ENCODE results near the gene PRKCI.
"Not testable (repeated sequence)": the region's sequence is repeated elsewhere in the genome, so short reads cannot be mapped to it uniquely, and the experiment has no call there.

The PRKCI gene

DNA sequence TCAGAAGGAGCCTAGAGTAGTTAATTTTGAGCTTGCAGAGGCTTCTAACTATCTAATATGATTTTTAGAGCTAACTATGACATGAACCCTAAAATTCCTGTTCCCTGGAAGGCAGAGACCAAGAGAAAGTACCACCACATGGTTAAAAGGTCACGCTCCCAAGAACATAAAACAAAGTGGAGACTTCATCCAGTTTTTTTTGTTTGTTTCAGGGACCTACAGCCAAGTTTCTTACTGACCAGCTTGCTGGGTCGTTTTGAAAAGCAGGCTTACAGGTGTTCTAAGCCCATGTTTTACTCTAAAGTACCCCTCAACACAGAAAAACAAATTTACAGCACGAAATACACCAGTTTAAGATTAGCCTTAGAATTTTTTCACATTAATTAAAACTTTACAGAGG is 95.7 kb downstream of the PRKCI start:
- Histone ChIP-seq H3K4me1 (ENCODE audit: control insufficient read depth, insufficient read depth, low read length) (no peaks in the 10 kb centered on the region), H3K27me3 (ENCODE audit: control insufficient read depth, insufficient read depth, low read length, poor library complexity, severe bottlenecking) (no peaks in the 10 kb centered on the region), H3K9me3 (ENCODE audit: control insufficient read depth, low read length) (no peaks in the 10 kb centered on the region), H3K27ac (ENCODE audit: insufficient read depth, low read depth, low read length, poor library complexity, severe bottlenecking) (no peak overlapping the region), H3K4me3 (ENCODE audit: insufficient read depth, low read depth, low read length) (no peak overlapping the region), H3K36me3 (ENCODE audit: control insufficient read depth, insufficient read depth, low read length) (no peaks in the 10 kb centered on the region)
- 81 to 86% methylated on average over 3 of the region's 3 CpGs for WGBS, 2 experiments

DNA sequence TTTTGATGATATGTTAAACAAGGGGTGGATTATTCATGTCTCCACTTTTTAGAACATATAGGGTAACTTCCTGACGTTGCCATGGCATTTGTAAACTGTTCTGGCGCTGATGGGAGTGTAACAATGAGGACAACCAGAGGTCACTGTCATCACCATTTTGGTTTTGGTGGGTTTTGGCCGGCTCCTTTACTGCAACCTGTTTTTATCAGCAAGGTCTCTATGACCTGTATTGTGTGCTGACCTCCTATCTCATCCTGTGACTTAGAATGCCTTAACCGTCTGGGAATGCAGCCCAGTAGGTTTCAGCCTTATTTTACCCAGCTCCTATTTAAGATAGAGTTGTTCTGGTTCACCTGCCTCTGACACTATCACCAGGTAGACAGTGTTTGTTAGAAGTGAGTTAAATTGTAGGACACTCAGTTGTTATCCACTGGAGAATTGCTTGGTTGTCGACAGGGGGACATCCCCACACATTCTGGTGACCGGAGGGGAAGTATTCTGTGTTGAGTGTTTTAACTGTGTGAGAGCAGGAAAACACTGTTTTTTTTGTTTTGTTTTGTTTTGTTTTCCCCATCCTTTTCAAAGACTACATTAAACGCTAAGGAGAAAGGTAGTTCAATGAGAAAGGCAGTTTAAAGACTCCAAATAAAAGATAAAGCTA is 98.4 kb downstream of the PRKCI start:
- WGBS, 2 experiments = 88 to 90% methylated on average over 6 of the region's 7 CpGs
- Histone ChIP-seq H3K4me1 (ENCODE audit: control insufficient read depth, insufficient read depth, low read length) (no peaks in the 10 kb centered on the region), H3K36me3 (ENCODE audit: control insufficient read depth, insufficient read depth, low read length) (no peaks in the 10 kb centered on the region), H3K4me3 (ENCODE audit: insufficient read depth, low read depth, low read length) (no peak overlapping the region), H3K27ac (ENCODE audit: insufficient read depth, low read depth, low read length, poor library complexity, severe bottlenecking) (no peak overlapping the region), H3K9me3 (ENCODE audit: control insufficient read depth, low read length) (no peaks in the 10 kb centered on the region), H3K27me3 (ENCODE audit: control insufficient read depth, insufficient read depth, low read length, poor library complexity, severe bottlenecking) (no peaks in the 10 kb centered on the region)

DNA sequence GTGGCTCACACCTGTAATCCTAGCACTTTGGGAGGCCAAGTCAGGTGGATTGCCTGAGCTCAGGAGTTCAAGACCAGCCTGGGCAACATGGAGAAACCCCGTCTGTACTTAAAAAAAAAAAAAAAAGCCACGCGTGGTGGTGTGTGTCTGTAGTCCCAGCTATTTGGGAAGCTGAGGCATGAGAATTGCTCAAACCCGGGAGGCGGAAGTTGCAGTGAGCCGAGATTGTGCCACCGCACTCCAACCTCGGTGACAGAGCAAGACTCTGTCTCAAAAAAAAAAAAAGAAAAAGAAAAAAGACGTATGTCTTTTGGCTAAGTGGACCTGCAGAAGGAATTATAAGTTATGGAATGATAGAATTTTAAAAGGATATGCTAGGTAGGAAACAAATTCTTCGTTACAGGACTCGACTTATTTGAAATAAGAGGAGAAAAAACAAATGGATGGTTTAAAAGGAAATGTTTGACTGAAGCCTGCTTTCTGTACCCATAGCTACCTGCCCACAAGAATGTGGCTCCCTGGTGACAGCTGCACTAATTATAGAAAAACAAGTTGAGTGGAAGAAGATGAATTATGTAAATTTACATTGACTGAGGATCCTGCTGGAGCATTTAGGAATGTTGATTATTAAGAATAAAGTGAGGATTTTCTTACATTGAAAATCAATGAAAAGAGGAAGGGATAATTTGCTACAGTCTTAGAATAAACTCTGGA is 99.3 kb downstream of the PRKCI start:
- H3K4me3 ChIP-seq (ENCODE audit: insufficient read depth, low read depth, low read length) = no peak overlapping the region
- WGBS, 2 experiments = 90 to 92% methylated on average over 11 of the region's 11 CpGs
- no peaks in the 10 kb centered on the region for H3K4me1 ChIP-seq (ENCODE audit: control insufficient read depth, insufficient read depth, low read length)
- H3K27ac ChIP-seq (ENCODE audit: insufficient read depth, low read depth, low read length, poor library complexity, severe bottlenecking) = no peak overlapping the region
- no peaks in the 10 kb centered on the region for H3K9me3 ChIP-seq (ENCODE audit: control insufficient read depth, low read length)
- H3K27me3 ChIP-seq (ENCODE audit: control insufficient read depth, insufficient read depth, low read length, poor library complexity, severe bottlenecking) = no peaks in the 10 kb centered on the region
- H3K36me3 ChIP-seq (ENCODE audit: control insufficient read depth, insufficient read depth, low read length) = no peaks in the 10 kb centered on the region

DNA sequence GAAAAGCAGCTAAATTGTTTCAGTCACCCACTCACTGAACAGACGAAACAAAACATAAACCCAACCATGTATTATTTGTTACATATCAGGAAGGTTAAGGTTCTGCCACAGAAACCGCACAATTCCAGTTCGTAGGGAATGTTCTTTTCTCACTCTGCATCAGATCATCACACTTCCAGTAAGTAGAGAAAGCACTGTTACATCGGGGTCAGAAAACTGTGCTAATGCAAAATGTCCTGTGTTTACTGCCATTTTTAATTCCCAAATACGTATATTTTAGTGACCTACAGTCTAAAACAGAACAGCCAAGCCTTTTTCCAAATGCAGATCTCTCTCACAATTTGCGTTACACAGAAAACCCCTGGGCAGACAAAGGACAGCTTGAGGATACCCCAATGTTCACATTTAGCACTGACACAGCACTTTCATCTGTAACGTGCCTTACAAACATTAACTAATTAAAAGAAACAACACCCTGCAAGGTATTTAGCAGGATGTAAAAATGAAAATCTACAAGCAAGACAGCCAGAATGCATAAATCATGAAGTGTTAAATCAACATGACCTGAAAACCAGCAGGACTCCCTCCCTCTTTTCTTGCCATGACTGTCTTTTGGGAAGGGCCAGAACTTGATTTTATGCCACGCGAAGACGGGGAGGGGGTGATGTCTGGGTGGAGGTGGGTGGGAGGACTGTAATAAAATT is 100.5 kb downstream of the PRKCI start:
- H3K27me3 ChIP-seq (ENCODE audit: control insufficient read depth, insufficient read depth, low read length, poor library complexity, severe bottlenecking) = no peaks in the 10 kb centered on the region
- no peak overlapping the region for H3K4me3 ChIP-seq (ENCODE audit: insufficient read depth, low read depth, low read length)
- no peaks in the 10 kb centered on the region for H3K36me3 ChIP-seq (ENCODE audit: control insufficient read depth, insufficient read depth, low read length)
- no peaks in the 10 kb centered on the region for H3K4me1 ChIP-seq (ENCODE audit: control insufficient read depth, insufficient read depth, low read length)
- no peak overlapping the region for H3K27ac ChIP-seq (ENCODE audit: insufficient read depth, low read depth, low read length, poor library complexity, severe bottlenecking)
- H3K9me3 ChIP-seq (ENCODE audit: control insufficient read depth, low read length) = no peaks in the 10 kb centered on the region
- 71 to 72% methylated on average over 10 of the region's 10 CpGs for WGBS, 2 experiments

DNA sequence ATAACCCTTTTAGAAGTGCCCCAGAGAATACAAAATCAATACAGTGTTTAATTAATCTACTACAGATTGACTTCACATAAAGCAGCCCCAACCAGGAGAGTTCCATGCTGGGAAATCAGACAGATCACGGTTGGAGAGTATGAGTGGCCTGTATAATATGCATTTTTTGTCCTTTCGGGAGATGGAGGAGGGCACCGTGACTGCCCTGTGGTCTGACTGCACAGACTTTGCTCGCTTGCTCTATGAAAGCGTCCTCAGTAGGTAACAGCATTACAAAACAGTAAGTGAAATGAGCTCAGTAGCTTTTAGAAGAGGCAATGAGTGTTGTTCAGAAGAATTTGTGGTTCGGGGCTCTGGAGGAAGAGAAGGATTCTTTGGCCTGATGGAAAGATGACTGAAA is 101.1 kb downstream of the PRKCI start:
- 83 to 86% methylated on average over 6 of the region's 6 CpGs for WGBS, 2 experiments
- Histone ChIP-seq H3K27me3 (ENCODE audit: control insufficient read depth, insufficient read depth, low read length, poor library complexity, severe bottlenecking) (no peaks in the 10 kb centered on the region), H3K36me3 (ENCODE audit: control insufficient read depth, insufficient read depth, low read length) (no peaks in the 10 kb centered on the region), H3K27ac (ENCODE audit: insufficient read depth, low read depth, low read length, poor library complexity, severe bottlenecking) (no peak overlapping the region), H3K4me1 (ENCODE audit: control insufficient read depth, insufficient read depth, low read length) (no peaks in the 10 kb centered on the region), H3K4me3 (ENCODE audit: insufficient read depth, low read depth, low read length) (no peak overlapping the region), H3K9me3 (ENCODE audit: control insufficient read depth, low read length) (no peaks in the 10 kb centered on the region)

DNA sequence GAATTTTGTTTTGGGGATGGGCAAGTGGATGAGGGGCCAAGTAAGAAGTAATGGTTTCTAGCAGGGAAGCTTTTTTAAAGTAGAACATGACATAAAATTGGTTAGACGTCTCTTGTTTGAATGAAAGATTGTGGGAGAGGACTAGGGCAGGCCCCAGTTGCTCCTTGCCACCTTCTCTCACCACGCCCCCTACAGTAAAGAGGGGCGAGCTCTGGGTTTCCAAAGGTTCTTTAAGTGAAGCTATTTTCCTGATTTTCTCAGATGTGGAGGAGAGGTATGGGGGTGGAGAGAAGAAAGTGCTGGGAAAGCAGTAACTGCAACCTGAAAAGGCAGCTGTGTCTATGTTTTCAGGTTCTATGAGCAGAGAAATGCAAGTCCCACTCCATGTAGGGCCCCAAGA is 102.7 kb downstream of the PRKCI start:
- H3K4me3 ChIP-seq (ENCODE audit: insufficient read depth, low read depth, low read length) = no peak overlapping the region
- H3K36me3 ChIP-seq (ENCODE audit: control insufficient read depth, insufficient read depth, low read length) = no peaks in the 10 kb centered on the region
- no peaks in the 10 kb centered on the region for H3K27me3 ChIP-seq (ENCODE audit: control insufficient read depth, insufficient read depth, low read length, poor library complexity, severe bottlenecking)
- no peaks in the 10 kb centered on the region for H3K9me3 ChIP-seq (ENCODE audit: control insufficient read depth, low read length)
- H3K4me1 ChIP-seq (ENCODE audit: control insufficient read depth, insufficient read depth, low read length) = no peaks in the 10 kb centered on the region
- 91 to 95% methylated on average over 3 of the region's 3 CpGs for WGBS, 2 experiments
- no peak overlapping the region for H3K27ac ChIP-seq (ENCODE audit: insufficient read depth, low read depth, low read length, poor library complexity, severe bottlenecking)

DNA sequence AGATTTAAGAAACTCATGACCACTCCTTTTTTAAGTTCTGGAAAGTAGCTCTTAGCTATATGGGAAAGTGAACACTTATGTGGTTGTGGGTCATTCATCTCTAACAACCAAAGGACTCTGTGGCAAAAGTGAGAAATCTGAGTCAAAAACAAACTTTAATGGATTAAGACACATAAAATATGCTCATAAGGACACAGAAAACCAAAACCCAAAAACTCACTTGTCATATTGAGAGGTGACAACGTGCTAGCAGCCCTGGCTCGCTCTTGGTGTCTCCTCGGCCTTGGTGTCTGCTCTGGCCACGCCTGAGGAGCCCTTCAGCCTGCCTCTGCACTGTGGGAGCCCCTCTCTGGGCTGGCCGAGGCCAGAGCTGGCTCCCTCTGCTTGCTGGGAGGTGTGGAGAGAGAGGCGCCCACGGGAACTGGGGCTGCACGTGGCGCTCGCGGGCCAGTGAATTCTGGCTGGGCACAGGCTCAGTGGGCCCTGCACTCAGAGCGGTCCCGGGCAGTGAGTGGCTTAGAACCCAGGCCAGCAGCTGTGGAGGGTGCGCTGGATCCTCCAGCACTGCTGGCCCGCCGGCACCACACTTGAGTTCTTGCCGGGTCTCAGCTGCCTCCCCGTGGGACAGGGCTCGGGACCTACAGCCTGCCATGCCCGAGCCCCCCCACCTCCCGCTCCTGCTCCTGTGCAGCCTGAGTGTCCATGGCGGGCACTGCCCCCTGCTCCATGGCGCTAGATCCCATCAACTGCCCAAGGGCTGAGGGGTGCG is 105.0 kb downstream of the PRKCI start:
- WGBS, 2 experiments = 91 to 93% methylated on average over 24 of the region's 24 CpGs
- Histone ChIP-seq H3K36me3 (ENCODE audit: control insufficient read depth, insufficient read depth, low read length) (no peaks in the 10 kb centered on the region), H3K27me3 (ENCODE audit: control insufficient read depth, insufficient read depth, low read length, poor library complexity, severe bottlenecking) (no peaks in the 10 kb centered on the region)

DNA sequence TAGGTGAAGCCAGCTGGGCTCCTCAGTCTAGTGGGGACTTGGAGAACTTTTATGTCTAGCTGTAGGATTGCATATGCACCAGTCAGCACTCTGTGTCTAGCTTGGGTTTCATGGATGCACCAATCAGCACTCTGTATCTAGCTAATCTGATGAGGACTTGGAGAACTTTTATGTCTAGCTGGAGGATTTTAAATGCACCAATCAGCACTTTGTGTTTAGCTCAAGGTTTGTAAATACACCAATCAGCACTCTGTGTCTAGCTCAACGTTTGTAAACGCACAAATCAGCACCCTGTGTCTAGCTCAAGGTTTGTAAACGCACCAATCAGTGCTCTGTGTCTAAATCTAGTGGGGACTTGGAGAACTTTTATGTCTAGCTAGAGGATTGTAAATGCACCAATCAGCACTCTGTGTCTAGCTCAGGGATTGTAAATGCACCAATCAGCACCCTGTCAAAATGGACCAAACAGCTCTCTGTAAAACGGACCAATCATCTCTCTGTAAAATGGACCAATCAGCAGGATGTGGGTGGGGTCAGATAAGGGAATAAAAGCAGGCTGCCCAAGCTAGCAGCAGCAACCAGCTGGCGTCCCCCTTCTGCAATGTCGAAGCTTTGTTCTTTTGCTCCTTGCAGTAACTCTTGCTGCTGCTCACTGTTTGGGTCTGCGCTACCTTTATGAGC is 105.8 kb downstream of the PRKCI start:
- H3K9me3 ChIP-seq (ENCODE audit: control insufficient read depth, low read length); H3K36me3 ChIP-seq (ENCODE audit: control insufficient read depth, insufficient read depth, low read length); H3K4me1 ChIP-seq (ENCODE audit: control insufficient read depth, insufficient read depth, low read length); H3K4me3 ChIP-seq (ENCODE audit: insufficient read depth, low read depth, low read length); H3K27me3 ChIP-seq (ENCODE audit: control insufficient read depth, insufficient read depth, low read length, poor library complexity, severe bottlenecking); H3K27ac ChIP-seq (ENCODE audit: insufficient read depth, low read depth, low read length, poor library complexity, severe bottlenecking): not testable (repeated sequence)
- WGBS, 2 experiments = 82 to 84% methylated on average over 7 of the region's 7 CpGs

More for the DNA sequence above, 105.0 kb downstream of the PRKCI start:
- Histone ChIP-seq H3K4me3 (ENCODE audit: insufficient read depth, low read depth, low read length) (no peak overlapping the region), H3K4me1 (ENCODE audit: control insufficient read depth, insufficient read depth, low read length) (no peaks in the 10 kb centered on the region), H3K27ac (ENCODE audit: insufficient read depth, low read depth, low read length, poor library complexity, severe bottlenecking) (no peak overlapping the region), H3K9me3 (ENCODE audit: control insufficient read depth, low read length) (no peaks in the 10 kb centered on the region)

DNA sequence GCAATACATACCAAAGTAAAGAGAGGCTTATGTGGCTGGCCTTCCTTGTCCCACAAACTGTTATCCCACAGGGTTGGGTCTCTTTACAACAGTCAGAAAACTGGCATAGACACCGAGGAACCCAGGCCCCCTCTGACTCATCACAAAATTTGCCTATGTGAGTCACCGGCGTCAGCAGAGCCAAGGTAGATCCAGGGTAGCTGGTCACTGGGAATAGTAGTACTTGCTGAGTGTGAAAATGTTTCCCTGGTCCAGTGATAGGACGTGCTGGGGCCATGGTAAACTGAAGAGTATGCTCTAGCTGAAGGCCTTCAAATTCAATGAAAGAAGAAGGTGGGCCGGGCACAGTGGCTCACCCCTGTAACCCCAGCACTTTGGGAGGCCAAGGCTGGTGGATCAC is 108.1 kb downstream of the PRKCI start:
- Histone ChIP-seq H3K27me3 (ENCODE audit: control insufficient read depth, insufficient read depth, low read length, poor library complexity, severe bottlenecking) (no peaks in the 10 kb centered on the region), H3K4me3 (ENCODE audit: insufficient read depth, low read depth, low read length) (no peak overlapping the region), H3K9me3 (ENCODE audit: control insufficient read depth, low read length) (no peaks in the 10 kb centered on the region), H3K36me3 (ENCODE audit: control insufficient read depth, insufficient read depth, low read length) (no peaks in the 10 kb centered on the region), H3K27ac (ENCODE audit: insufficient read depth, low read depth, low read length, poor library complexity, severe bottlenecking) (no peak overlapping the region), H3K4me1 (ENCODE audit: control insufficient read depth, insufficient read depth, low read length) (no peaks in the 10 kb centered on the region)
- WGBS, 2 experiments = 86 to 89% methylated on average over 5 of the region's 5 CpGs
